HG02973 (cell line): ENCODE results near the gene CACNA2D3.
"Not testable (repeated sequence)": the region's sequence is repeated elsewhere in the genome, so short reads cannot be mapped to it uniquely, and the experiment has no call there.

Experiments
- ATAC-seq: cut with Tn5 transposase; IDR thresholded peaks from one replicate; pipeline ENCODE4 v1.9.1; 2021; ENCODE audit warnings: moderate library complexity; ENCODE audit not compliant: unreplicated experiment

The CACNA2D3 gene

DNA sequence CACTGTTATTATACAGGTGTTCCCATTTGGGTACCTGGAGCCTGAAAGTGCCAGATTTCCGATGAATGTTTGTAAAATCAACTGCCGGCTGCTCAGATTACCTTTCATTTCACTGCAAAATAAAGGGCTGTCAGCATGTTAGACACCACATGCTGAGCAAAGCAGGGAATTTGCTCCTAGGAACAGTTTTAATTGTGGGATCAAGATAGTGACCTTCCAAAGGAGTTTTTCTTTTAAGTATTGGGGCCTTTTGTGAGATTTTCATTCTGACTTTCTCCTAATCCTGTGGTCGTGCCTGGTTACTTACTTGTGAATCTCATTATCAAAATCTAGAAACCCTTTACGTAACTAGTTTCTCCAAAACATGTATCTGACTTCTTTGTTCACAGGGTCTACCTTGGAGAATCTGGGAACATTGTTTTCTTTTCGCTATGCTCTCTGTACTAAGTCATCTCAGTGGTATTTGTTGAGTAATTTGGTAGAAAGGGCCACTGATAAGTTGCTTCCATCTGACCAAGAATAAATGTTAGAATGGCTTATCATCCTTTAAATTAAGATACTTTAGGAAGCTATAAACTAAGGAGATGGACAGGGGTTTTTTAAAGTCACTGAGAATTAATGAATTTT, 846.3 kb downstream of the CACNA2D3 start:
- no peak for ATAC-seq

DNA sequence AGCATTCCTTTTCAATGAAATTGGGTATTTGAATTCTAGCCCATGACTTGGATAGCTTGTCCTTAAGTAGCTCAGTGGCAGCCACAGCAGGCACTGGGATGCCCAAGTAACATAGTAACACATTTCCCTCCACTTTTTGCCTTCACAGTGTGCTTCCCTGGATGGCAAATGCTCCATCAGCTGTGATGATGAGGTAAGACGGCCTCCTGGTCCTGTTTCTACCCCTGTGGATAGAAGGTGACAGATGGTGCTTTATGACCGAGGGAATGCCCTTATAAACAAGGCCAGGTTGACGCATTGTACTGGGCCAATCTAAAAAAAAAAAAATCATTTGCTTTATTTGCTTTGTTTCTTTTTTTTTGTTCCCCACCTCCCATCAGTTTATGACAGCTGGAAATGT, 847.3 kb downstream of the CACNA2D3 start:
- no peak for ATAC-seq

DNA sequence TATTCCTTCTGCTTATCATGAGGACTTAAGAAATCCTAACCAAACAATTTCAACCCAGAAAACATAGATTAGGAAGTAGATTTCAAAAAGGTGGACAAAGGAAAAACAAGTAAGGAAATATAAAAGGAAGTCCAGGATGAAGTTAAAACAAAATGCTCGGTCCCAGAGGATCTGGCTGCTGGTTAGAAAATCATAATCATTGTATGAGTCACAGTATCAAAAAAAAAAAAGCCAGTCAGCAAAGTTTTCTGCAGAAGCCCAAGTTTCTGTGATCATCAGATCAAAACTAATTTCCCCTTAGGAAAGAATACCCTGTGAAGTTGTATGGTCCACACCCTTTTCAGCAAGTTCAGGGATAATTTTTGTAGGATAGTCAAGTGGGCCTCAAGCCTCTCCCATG, 848.5 kb downstream of the CACNA2D3 start:
- no peak for ATAC-seq

DNA sequence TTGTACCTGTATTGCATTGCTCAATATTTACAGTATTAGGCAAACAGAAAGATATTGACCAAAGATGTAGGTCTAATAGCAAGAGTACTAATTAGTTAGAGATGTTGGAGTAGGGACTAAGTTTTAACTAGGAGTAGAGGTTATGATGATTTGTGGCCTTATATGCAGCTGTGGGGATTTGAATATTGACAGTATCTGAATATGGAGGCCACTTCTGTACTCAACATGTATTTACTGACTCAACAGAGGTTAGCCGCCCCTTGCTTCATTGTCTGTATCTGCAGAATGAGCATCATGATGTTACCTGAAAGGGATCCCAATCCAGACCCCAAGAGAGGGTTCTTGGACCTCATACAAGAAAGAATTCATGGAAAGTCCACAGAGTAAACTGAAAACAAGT, 855.1 kb downstream of the CACNA2D3 start:
- no peak for ATAC-seq

DNA sequence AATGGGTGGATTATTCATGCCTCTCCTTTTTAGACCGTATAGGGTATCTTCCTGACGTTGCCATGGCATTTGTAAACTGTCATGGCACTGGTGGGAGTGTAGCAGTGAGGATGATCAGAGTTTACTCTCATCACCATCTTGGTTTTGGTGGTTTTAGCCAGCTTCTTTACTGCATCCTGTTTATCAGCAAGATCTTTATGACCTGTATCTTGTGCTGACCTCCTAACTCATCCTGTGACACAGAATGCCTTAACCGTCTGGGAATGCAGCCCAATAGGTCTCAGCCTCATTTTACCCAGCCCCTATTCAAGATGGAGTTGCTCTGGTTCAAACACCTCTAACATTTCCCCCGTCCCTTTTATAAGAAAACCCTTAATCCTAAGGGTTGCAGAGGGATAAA, 855.6 kb downstream of the CACNA2D3 start:
- ATAC-seq = not testable (repeated sequence)

DNA sequence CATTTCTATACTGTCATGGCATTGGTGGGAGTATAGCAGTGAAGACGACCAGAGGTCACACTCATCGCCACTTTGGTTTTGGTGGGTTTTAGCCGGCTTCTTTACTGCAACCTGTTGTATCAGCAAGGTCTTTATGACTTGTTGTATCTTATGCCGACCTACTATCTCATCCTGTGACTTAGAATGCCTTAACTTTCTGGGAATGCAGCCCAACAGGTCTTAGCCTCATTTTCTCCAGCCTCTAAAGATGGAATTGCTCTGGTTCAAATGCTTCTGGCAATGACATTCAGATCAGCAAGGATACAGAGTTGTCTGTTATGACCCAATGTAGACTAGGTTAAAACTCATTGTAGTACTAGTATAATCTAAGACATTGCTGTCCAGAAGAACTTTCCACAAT, 860.5 kb downstream of the CACNA2D3 start:
- ATAC-seq = no peak

DNA sequence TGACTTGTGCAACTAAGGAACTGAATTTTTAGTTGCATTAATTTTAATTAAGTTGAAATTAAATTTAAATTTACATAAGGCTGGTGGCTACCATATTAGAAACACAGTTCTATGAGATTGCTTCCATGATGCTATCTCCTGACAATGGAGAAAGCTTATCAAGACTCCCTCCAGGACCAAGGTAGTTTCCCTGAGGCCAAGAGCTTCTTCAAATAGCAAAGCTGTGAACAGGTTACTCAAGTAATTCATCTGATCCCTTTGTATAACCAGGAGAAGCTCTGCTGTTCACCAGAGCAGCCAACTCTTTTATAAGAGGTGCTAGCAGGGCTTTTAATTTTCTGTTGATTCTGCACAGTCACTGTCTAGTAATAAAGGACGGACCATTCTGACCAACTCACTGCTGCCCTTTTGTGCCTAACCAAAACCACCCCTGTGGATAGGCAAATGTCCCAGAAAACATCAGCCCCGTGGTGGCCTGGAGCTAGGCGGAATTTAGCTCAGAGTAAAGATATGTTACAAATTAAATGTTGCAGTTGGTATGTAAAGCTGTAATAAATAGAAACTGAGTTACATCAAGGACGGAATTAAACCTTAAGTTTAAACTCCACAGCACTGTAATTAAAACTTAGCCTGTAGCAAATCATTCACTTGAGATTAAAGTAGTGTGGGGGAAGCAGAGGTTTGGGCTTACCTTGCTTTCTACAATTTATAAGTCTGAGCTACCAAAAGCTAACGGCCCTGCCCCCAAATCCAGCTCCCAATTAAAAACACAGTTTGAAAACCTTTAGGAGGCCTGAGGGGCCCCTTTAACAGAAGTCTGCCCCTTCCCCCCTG, 861.1 kb downstream of the CACNA2D3 start:
- ATAC-seq = no peak

DNA sequence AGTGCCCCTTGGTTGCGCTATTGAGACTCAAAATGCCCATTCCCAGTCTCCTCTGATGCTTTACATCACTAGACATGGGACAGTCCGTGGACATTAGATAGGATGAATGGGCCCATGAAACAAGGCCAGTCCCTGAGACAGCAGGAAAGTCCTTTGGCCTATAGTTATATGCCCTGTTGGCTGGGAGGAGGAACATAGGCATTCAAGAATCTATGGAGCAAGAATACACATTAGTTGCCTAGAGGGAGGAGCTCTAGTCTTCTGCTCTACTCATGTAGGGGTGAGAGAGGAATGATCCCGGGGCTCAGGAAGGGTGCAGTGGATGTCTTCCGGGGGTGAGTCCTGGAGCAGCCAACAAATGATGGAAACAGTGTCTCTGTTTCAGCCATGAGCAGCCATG, 863.5 kb downstream of the CACNA2D3 start:
- ATAC-seq = no peak

DNA sequence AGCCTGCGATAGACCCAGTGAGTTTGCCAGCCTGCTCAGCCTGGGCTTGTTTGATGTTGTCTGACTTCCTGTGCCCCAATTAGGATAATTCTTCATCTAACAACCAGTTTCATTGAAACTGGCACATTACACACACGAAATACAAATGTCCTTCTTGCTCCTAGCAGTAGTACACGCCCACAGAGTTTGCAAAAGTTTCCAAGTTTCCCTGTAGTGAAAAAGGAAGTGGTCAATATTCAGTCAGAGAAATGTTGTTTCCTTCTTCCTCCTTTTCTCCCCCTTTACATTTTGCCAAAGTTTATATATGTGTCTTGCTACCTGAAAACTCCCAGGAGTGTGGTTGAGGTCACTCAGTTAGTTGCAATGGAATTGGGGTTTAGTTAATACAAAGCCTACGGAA, 863.9 kb downstream of the CACNA2D3 start:
- no peak for ATAC-seq

DNA sequence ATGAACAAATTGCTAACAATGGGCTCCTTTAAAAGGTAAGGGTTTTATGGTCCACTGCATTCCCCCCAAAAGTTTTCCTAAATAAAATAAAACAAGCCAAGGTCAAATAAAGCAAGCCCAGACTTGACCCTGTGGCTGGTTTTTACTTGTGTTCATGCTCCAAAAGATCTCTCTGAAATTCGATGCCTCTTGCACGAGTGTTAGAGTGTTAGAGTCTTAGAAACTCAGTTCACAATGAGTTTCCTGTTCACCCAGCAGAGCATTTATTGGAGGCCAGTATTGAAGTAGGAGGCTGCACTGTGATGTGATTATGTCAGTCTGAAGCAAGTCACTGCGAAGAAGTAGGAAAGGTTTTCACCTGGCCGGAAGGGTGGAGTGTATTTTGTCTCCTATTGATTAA, 865.4 kb downstream of the CACNA2D3 start:
- ATAC-seq = no peak

DNA sequence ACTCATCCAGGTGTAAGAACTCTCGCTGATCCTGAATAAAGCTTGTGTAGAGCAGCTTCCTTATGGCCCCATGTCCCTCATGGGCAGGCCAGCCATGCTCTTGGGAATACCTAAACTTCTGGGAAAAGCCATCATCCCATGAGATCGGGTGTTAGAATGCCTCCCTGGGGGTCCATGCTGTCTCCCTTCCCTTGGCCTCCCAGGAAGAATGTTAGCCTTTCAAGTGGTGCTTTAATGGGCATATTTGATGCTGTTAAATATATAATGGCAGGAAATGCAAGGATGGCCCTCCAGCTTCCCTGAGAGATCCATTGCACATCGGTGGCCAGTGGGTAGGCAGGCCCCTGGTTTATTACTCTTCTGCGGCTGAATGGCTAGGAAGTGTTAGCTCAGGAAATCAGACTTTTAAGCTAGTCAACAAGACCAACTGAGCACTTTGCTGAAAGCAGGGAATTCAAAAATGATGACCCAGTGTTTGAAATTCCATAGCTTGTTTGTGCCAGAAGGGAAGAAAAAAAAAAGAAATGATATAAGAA, 866.0 kb downstream of the CACNA2D3 start:
- no peak for ATAC-seq

DNA sequence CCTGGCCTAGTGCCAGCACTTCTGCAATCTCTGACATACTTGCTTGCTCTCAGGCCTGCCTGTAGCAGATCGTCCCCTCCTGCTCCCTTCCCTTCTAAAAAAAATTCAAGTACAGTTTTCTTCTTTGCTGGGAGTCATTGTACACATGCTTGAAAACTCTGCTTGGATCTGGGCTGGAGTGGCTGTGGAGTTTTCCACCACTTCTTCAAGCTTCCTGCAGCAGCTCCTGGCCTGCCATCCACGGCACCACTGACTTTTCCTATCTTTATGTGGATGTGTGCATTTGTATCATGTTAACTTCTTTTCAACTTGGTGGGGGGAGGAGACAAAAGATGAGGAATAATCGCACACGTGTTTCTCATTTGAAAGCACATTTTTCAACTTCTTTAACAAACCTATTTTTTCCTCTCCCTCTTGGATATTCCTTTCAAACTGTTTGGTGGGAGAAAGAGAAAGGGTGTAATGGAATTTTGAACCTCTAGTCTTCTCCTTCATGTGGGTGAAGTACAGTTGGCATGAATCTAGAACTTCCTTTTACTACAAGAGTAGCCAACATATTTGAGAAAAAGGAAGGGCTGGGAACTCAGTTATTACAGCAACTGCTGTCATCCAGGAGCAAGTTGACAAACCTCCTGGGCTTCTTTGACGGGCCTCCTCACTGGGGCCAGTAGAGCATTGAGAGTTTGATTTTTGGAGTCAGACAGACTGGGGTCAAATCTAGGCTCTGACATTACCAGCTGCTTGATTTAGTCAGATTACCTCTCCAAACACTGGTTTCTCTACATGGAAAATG, 866.7 kb downstream of the CACNA2D3 start:
- ATAC-seq = no peak

DNA sequence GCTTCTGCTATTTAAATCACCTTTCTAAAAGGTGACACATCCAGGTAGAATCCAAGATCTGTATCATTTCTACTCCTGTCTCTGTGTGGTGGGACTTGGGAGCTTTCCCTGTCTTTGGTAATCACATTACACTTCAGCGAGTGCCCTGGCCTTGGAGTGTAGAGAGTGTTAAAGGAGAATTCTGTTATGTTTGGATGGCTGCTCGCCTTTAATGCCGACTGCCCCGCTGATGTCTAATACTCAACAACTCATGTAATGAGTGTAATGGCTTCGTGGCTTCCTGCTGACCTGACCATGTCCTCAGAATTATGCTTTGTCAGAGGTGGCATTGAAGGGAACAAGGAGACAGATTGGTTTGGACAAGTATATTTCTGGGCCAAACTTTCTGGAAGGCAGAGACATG, 871.8 kb downstream of the CACNA2D3 start:
- ATAC-seq = no peak

DNA sequence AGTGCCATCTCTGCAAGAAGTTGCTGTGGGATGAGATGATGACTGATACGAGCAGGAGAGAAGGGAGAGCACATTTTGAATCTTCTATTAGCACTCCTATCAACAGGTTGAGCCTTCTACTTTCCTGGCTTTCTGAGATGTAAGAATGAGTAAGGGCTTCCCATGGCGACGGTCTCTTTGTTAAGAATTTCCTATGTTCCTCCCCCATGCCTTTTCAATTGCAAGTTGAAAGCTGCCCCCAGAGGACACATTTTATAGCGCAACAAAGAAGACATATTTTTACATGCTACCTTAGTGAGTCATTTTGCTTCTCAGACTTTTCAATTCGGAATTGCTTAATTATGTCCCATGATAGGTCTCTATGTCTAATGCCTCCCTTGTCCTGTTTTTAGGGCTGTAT, 876.8 kb downstream of the CACNA2D3 start:
- no peak for ATAC-seq

DNA sequence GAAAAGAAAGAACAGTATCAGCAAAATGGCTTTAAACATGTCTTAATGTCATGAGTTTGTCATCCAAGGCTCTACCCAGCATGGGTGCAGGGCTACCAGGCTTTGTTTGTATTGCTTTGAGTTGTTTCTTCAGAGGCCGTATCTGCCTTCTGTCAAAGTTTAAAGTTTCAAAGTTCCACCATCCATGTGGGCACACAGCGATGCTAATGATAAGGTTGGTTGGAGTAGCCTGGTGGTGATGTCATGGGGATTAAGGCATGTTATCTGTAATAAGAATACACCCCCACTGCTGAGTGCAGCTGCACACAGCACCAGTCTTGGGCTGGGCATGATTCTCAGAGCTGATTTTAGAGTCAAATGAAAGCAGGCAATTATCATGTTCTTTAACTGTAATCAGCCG, 877.5 kb downstream of the CACNA2D3 start:
- no peak for ATAC-seq

DNA sequence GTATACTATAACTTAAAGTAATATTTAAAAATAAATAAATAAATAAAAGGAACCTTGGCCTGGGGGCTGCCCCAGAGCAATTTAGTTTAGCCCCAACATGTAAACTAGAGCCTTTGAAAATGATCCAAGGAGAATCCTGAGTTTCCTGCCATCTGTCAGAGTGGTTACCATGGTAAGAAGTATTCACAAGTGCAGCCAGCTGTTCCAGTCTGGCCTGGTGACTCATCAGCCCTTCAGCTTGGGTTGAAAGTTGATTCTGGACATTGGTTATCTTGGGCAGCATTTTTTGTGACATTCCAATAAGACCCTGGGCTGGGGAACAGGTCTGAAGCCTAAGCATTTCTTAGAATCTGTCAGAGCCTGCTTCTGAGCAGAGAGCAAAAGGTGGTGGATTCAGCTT, 878.2 kb downstream of the CACNA2D3 start:
- no peak for ATAC-seq

DNA sequence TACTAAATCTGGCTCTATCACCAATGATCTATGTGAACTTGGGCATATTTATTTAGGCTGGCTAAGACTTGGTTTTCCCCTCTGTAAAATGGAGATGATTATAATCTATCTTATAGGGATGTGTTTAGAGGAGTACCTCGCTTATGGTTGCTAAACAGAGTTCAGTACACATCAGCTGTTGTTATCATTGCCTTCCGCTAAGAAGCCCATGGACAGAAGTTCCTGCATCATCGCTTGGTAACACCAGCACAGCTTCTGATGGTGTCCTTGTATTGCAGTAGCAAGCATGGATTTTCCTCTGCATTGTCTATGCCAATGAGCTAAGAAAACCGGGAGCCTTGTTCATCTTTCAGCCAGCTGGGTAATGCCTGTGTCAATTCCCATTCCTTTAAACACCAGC, 878.6 kb downstream of the CACNA2D3 start:
- ATAC-seq = no peak

DNA sequence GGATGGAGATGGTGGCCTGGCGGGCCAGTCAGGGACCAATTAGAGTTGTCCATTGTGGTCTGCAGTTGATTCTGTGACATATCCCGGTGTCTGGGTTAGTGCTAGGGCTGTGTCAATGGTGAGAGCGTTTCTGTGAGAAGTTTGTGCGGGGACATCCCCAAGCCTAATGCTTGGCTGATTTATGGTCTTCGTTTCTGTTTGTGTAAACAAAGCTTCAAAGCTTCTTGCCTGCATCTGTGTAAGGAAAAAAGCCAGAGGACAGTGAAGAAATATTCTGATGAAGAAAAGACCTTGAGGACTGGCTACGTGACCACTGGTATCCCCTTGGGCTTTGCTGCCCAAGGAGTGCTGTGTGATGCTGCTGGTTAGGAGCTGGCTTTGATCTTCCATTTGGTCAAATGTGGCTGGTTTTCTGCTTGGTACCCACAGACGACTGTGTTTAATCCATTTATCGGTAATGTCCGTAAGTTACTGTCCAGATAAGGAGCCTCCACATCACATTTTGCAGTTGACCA, 880.1 kb downstream of the CACNA2D3 start:
- no peak for ATAC-seq

DNA sequence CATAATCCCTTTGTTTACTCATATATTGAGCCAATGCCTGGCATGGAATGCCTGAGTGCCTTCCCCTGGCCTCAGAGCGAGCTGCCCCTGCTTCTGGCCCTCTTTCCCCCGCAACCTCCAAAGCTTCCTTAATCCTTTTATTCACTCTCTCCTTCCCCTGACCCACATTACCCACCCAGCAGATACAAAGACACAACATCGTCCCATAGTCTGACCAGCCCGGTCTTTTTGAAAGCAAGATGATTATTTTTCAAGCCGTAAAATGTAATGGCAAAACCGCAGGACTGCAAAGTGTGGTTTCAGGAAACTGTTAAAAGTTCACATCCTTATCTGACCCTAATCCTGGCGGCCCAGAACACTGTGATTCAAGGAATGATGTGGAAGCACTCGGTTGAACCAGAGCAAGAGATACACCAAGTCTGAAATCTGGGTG, 883.9 kb downstream of the CACNA2D3 start:
- no peak for ATAC-seq

DNA sequence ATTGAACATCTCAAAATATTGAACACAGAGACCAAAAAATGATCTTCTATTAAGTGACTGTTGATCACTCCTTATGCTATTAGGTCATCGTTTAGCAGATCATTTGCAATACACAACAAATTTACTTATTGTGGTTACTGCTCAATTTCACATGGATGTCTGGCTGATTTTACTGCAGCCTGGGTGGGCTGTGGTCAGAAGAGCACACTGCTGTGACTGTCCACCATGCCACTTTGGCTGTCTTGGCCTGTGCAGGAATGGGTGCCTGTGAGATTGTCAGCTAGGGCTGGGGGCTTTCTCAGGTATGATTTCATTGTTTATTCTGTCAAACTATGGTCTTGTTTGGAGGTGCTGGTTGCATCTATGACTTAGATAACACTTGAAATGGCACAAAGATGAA, 885.6 kb downstream of the CACNA2D3 start:
- no peak for ATAC-seq

DNA sequence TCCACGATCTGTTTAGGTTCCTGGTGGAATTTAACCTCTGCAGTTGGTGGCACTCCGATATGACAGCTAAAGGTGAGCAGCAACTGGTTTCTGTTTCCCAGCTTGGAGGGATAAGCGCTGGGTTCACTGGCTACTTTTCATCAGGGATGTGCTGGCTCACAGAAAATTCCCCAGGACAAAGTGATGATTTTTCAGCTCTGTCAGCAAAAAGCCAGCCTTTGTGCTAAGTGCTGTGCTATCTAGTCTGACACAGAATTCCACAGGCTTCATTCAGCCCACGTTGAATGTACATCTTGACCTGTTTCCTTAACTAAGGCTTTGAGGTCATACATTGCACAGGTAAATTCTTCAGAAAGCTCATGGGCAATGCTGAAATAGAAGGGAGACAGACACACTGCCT, 887.0 kb downstream of the CACNA2D3 start:
- ATAC-seq = no peak
